Measurements from ENCODE around the gene BMPR1A.

Gene BMPR1A

GRCh38 chr10:86813101-86813500 lies 56.7 kb downstream of the BMPR1A start (continued):
- TF ChIP-seq BACH2 (CRISPR knock-in tag; IDR thresholded peaks at IDR 0.05; ENCODE audit: borderline replicate concordance), result no peak
- TF ChIP-seq RARB (CRISPR knock-in tag; IDR thresholded peaks at IDR 0.05), result no peak
- no peak for TF ChIP-seq ZNF8 (CRISPR knock-in tag; IDR thresholded peaks at IDR 0.05)
- no peak for TF ChIP-seq ESRRG (CRISPR knock-in tag; IDR thresholded peaks at IDR 0.05)

- TF ChIP-seq ESRRG (CRISPR knock-in tag; IDR thresholded peaks at IDR 0.05) (no peak), TOX (CRISPR knock-in tag; IDR thresholded peaks at IDR 0.05; ENCODE audit: borderline replicate concordance) (no peak), ZFP3 (CRISPR knock-in tag; IDR thresholded peaks at IDR 0.05) (no peak), GLIS3 (CRISPR knock-in tag; IDR thresholded peaks at IDR 0.05) (no peak), OSR1 (CRISPR knock-in tag; IDR thresholded peaks at IDR 0.05) (no peak), ZNF70 (CRISPR knock-in tag; IDR thresholded peaks at IDR 0.05) (no peak), CSDC2 (CRISPR knock-in tag; IDR thresholded peaks at IDR 0.05) (no peak), TCF4 (CRISPR knock-in tag; IDR thresholded peaks at IDR 0.05; ENCODE audit: borderline replicate concordance) (no peak), CSRNP3 (CRISPR knock-in tag; IDR thresholded peaks at IDR 0.05) (no peak), ISL1 (CRISPR knock-in tag; IDR thresholded peaks at IDR 0.05) (no peak), ZFP30 (CRISPR knock-in tag; IDR thresholded peaks at IDR 0.05) (no peak), ZC3H10 (CRISPR knock-in tag; IDR thresholded peaks at IDR 0.05) (no peak)
- ATAC-seq, result no peak
Observed at GRCh38 chr10:86813982-86814381, 57.6 kb downstream of the BMPR1A start.

- ATAC-seq, result peak; percentile 85
Observed at GRCh38 chr10:86815035-86815617, 58.7 kb downstream of the BMPR1A start.

More at GRCh38 chr10:86815035-86815617, 58.7 kb downstream of the BMPR1A start:
- no peak for TF ChIP-seq TSHZ2 (CRISPR knock-in tag; IDR thresholded peaks at IDR 0.05)
- no peak for TF ChIP-seq BACH2 (CRISPR knock-in tag; IDR thresholded peaks at IDR 0.05; ENCODE audit: borderline replicate concordance)
- no peak for TF ChIP-seq OSR1 (CRISPR knock-in tag; IDR thresholded peaks at IDR 0.05)
- no peak for TF ChIP-seq POU6F1 (CRISPR knock-in tag; IDR thresholded peaks at IDR 0.05; ENCODE audit: borderline replicate concordance, low read depth)
- no peak for TF ChIP-seq GLIS3 (CRISPR knock-in tag; IDR thresholded peaks at IDR 0.05)
- no peak for TF ChIP-seq RARB (CRISPR knock-in tag; IDR thresholded peaks at IDR 0.05)
- no peak for TF ChIP-seq TCF4 (CRISPR knock-in tag; IDR thresholded peaks at IDR 0.05; ENCODE audit: borderline replicate concordance)
- TF ChIP-seq SNAI2 (CRISPR knock-in tag; IDR thresholded peaks at IDR 0.05), result no peak
- no peak for TF ChIP-seq CREB5 (CRISPR knock-in tag; IDR thresholded peaks at IDR 0.05; ENCODE audit: low read depth)
- no peak for TF ChIP-seq ZC3H10 (CRISPR knock-in tag; IDR thresholded peaks at IDR 0.05)
- TF ChIP-seq TOX (CRISPR knock-in tag; IDR thresholded peaks at IDR 0.05; ENCODE audit: borderline replicate concordance), result no peak
- TF ChIP-seq ZNF70 (CRISPR knock-in tag; IDR thresholded peaks at IDR 0.05), result no peak
- TF ChIP-seq ZFP30 (CRISPR knock-in tag; IDR thresholded peaks at IDR 0.05), result no peak
- TF ChIP-seq CSDC2 (CRISPR knock-in tag; IDR thresholded peaks at IDR 0.05), result no peak
- TF ChIP-seq ZFP3 (CRISPR knock-in tag; IDR thresholded peaks at IDR 0.05), result no peak
- TF ChIP-seq ZNF8 (CRISPR knock-in tag; IDR thresholded peaks at IDR 0.05), result no peak
- TF ChIP-seq ESRRG (CRISPR knock-in tag; IDR thresholded peaks at IDR 0.05), result no peak

All from SK-N-SH treated with all-trans-retinoic acid at 6 μM for 48 hours (cell line).